Epithelial cell of esophagus (primary cell): Measurements from ENCODE around the gene CREM.

Experiments
- DNase-seq: peaks from one replicate; pipeline ENCODE4 v3.0.0; 2010; ENCODE audit warnings: low read depth
- H3K4me3 ChIP-seq: 2 replicates; pipeline ENCODE4 v1.5.1; 2011; ENCODE audit warnings: mild to moderate bottlenecking, low read length, control low read depth
- TF ChIP-seq, protein P1 (sequence below): IDR thresholded peaks from 2 replicates; pipeline ENCODE4 v1.5.1; 2011; ENCODE audit warnings: low read depth, mild to moderate bottlenecking, low read length, control low read depth, inconsistent platforms; ENCODE audit not compliant: insufficient read depth; ENCODE audit errors: missing control alignments

Gene CREM

GRCh38 chr10:35160743-35161142 is 34.1 kb downstream of the CREM start:
- H3K4me3 ChIP-seq: no peak overlapping the region
- DNase-seq: no peak
- TF ChIP-seq, protein P1, sequence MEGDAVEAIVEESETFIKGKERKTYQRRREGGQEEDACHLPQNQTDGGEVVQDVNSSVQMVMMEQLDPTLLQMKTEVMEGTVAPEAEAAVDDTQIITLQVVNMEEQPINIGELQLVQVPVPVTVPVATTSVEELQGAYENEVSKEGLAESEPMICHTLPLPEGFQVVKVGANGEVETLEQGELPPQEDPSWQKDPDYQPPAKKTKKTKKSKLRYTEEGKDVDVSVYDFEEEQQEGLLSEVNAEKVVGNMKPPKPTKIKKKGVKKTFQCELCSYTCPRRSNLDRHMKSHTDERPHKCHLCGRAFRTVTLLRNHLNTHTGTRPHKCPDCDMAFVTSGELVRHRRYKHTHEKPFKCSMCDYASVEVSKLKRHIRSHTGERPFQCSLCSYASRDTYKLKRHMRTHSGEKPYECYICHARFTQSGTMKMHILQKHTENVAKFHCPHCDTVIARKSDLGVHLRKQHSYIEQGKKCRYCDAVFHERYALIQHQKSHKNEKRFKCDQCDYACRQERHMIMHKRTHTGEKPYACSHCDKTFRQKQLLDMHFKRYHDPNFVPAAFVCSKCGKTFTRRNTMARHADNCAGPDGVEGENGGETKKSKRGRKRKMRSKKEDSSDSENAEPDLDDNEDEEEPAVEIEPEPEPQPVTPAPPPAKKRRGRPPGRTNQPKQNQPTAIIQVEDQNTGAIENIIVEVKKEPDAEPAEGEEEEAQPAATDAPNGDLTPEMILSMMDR: no peak

DNA sequence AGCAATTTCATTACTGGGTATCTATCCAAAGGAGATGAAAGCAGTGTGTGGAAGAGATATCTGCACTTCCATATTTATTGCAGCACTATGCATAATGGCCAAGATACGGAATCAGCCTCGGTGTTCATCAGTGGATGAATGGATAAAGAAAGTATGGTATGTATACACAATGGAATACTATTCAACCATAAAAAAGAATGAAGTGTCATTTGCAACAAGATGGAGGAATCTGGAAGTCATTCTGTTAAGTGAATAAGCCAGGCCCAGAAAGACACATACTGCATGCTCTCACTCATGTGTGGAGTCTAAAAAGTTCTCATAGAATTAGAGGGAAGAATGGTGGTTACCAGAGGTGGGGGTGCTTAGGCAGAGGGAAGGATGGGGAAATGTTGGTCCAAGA is 35.3 kb downstream of the CREM start:
- DNase-seq: no peak
- TF ChIP-seq, protein P1: no peak
- no peak overlapping the region for H3K4me3 ChIP-seq

DNA sequence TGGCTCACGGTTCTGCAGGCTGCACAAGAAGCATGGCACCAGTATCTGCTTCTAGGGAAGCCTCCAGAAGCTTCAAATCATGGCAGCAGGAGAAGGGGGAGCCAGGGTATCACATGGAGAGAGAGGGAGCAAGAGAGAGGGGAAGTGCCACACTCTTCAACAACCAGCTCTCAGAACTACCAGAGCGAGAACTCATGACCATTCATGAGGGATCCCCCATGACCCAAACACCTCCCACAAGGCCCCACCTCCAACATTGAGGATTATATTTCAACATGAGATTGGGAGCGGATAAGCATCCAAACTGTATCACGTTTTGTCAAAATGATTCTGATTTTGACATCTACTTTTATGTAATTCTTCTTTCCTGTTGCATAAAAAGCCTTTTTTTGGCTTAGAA is 38.5 kb downstream of the CREM start:
- TF ChIP-seq, protein P1: no peak
- DNase-seq: no peak
- H3K4me3 ChIP-seq: no peak overlapping the region

DNA sequence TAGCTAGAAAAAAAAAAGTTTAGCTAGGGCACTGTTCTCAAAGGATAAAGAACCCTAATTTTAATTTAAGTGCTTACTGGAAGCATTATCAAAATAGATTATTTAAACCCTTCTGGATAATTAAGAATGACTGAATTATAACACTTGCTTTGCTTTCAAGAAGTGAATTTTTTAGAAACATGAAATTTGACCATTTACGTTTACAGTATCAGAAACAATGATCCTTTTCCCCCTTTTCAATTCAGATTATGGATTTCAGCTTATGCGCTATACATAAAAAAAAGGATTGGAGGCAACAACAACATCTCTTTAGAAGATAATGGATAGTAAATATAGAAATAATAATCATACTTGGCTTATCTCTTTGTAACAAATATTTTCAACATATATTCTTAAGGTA is 39.2 kb downstream of the CREM start:
- H3K4me3 ChIP-seq: no peak overlapping the region
- no peak for DNase-seq
- TF ChIP-seq, protein P1: no peak

GRCh38 chr10:35166607-35167006 is 40.0 kb downstream of the CREM start:
- TF ChIP-seq, protein P1: no peak
- DNase-seq: no peak
- no peak overlapping the region for H3K4me3 ChIP-seq

DNA sequence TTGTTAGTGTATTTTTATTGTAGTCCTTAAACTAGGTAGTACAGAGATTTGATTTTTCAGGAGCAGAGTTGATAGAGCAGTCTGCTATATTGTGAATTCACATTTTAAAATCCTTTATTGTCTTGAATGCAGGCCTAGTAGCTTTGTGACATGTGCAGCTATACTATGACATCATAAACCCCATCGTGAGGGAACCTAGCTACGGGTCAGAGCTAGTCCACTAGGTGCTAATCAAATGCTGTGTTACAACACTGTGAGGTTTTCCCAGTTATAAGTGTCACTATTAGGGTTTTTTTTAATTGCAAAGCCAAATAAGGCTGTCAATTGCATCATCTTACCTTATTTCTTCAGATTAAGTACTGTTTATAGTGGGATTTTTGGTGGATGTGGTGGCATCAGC is 40.7 kb downstream of the CREM start:
- TF ChIP-seq, protein P1: no peak
- no peak overlapping the region for H3K4me3 ChIP-seq
- no peak for DNase-seq

DNA sequence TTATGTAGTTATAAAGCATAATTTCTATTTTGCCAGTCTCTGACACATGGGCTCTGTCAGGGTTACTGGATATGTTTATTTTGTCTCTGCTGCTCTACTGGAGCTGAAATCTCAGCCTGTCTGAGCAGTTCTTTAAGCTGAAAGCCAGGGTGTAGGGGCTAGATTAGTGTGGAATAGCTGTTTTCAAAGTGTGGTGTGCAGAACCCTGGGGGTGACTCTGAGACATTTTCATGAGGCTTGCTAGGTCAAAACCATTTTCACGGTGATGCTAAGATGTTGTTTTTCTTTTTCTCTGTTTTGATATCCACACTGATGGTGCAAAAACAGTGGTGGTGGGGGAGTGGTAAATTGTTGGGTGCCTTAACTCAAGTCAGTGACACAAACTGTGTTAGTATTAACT is 45.5 kb downstream of the CREM start:
- no peak for DNase-seq
- no peak overlapping the region for H3K4me3 ChIP-seq
- TF ChIP-seq, protein P1: no peak
